ENCODE data around the gene ZNF554. TPM values are rescaled to one million over a fixed set of nuclear protein-coding genes. Genes with fewer than 3 reads are reported as not detected.

The ZNF554 gene
- total and polyA plus RNA-seq, 2 donors (not counting 3 experiments of a cell fraction or from before 2014, with no cell fraction given), result 1.2 to 1.6 TPM

GRCh38 chr19:2848616-2849015 lies 28.9 kb downstream of the ZNF554 start:
- peaks cover 13% of the 10 kb centered on the region for H3K9me3 ChIP-seq (replicated peaks; ENCODE audit: control insufficient read depth, insufficient read depth, low read length)
- TF ChIP-seq EZH2 (IDR thresholded peaks at IDR 0.05; ENCODE audit: borderline replicate concordance, low read depth, low read length, severe bottlenecking), result no peak
- TF ChIP-seq POLR2AphosphoS5 (IDR thresholded peaks at IDR 0.05; ENCODE audit: insufficient read depth, low read depth, low read length), result no peak
- no peak for TF ChIP-seq MYC (IDR thresholded peaks at IDR 0.05; ENCODE audit: low read depth, low read length)
- no peak for TF ChIP-seq GATA2 (IDR thresholded peaks at IDR 0.05; ENCODE audit: insufficient read depth, insufficient read length, low read depth, low read length)
- no peak for TF ChIP-seq POLR2A (IDR thresholded peaks at IDR 0.05; ENCODE audit: low read depth, low read length)
- TF ChIP-seq, protein P1, sequence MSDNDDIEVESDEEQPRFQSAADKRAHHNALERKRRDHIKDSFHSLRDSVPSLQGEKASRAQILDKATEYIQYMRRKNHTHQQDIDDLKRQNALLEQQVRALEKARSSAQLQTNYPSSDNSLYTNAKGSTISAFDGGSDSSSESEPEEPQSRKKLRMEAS (IDR thresholded peaks at IDR 0.05; ENCODE audit: insufficient read depth, insufficient read length), result no peak
- TF ChIP-seq JUN (IDR thresholded peaks at IDR 0.05; ENCODE audit: borderline replicate concordance, insufficient read depth, insufficient read length, low read depth), result no peak
- TF ChIP-seq CTCF (IDR thresholded peaks at IDR 0.05; ENCODE audit: extremely low read depth in 1 of 2, insufficient read depth in 1 of 2, low read depth in 1 of 2, low read length in 2 of 2), result no peak
- no peak for TF ChIP-seq FOS (IDR thresholded peaks at IDR 0.05; ENCODE audit: borderline replicate concordance, insufficient read depth, low read length)
- no peak overlapping the region for H3K9ac ChIP-seq (replicated peaks; ENCODE audit: extremely low read depth, insufficient read depth, low read length)
- H3K4me2 ChIP-seq (ENCODE audit: insufficient read depth, low read length), result no peak overlapping the region
- no peak overlapping the region for H3K27ac ChIP-seq (ENCODE audit: insufficient read depth, low read depth, low read length)
- intact Hi-C loops (cut with micrococcal nuclease) (no loop called here), dilution Hi-C loops (cut with MboI; ENCODE audit: extremely low pct_ligation_motif_present, low sequenced_read_pairs) (no loop called here)
- H3K27me3 ChIP-seq (ENCODE audit: control insufficient read depth in 2 of 2, insufficient read depth in 2 of 2, low read length in 2 of 2), result no peaks in the 10 kb centered on the region
- ChIA-PET CTCF (interaction anchor here (1.2 kb wide), 2 partner anchors 9 to 10 kb away, joined by 3 read pairs; no protein-coding TSS in a partner anchor), POLR2A (no interaction called here)
- H4K20me1 ChIP-seq (replicated peaks; ENCODE audit: control insufficient read depth, extremely low read depth, insufficient read depth, low read length), result no peaks in the 10 kb centered on the region
- BruUV-seq (replicated peaks), result no TSS peak
- H3K79me2 ChIP-seq (ENCODE audit: control insufficient read depth, insufficient read depth, low read length), result peaks cover 11% of the 10 kb centered on the region
- DNase-seq (ENCODE audit: low read depth, low spot score) (no peak), FAIRE-seq (no peak)
- no peaks in the 10 kb centered on the region for H3K9me1 ChIP-seq (replicated peaks; ENCODE audit: control insufficient read depth, extremely low read depth, insufficient read depth, low read length)
- no peak overlapping the region for H3K4me3 ChIP-seq (replicated peaks in 1 of 3; ENCODE audit: insufficient read depth in 1 of 3, low read depth in 1 of 3, low read length in 3 of 3)
- peaks cover 18% of the 10 kb centered on the region in 2 experiments for H3K36me3 ChIP-seq (ENCODE audit: control insufficient read depth in 2 of 2, extremely low read depth in 1 of 2, insufficient read depth in 2 of 2, low read length in 2 of 2)
- H2AFZ ChIP-seq (ENCODE audit: low read depth, low read length), result no peak overlapping the region
- peaks cover 9% of the 10 kb centered on the region for H3K4me1 ChIP-seq (ENCODE audit: control insufficient read depth, extremely low read depth, insufficient read depth, low read length)

All from endothelial cell of umbilical vein (primary cell).